ENCODE results near the gene TNFRSF17.
"Not testable (repeated sequence)": the region's sequence is repeated elsewhere in the genome, so short reads cannot be mapped to it uniquely, and the experiment has no call there.

DNA sequence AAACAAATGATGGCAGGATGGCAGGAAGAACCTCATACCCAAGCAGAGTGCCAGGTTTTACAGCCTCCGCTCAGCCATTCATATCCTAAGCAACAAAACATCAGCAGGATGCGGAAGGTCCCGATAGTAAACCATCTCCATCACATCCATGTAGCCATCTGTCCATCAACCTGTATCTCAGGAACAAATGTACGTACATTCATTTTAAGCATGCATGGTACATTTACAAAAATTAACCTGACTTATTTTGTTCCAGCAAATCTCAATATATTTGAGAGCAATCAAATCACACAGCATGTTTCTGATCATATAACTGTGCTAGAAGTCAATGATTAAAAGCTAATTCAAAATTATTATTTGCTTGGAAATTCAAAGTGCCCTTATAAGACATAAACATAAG lies 23.1 kb upstream of the TNFRSF17 start, which contains the start of gene NPIPB2:
- TF ChIP-seq, protein P1, sequence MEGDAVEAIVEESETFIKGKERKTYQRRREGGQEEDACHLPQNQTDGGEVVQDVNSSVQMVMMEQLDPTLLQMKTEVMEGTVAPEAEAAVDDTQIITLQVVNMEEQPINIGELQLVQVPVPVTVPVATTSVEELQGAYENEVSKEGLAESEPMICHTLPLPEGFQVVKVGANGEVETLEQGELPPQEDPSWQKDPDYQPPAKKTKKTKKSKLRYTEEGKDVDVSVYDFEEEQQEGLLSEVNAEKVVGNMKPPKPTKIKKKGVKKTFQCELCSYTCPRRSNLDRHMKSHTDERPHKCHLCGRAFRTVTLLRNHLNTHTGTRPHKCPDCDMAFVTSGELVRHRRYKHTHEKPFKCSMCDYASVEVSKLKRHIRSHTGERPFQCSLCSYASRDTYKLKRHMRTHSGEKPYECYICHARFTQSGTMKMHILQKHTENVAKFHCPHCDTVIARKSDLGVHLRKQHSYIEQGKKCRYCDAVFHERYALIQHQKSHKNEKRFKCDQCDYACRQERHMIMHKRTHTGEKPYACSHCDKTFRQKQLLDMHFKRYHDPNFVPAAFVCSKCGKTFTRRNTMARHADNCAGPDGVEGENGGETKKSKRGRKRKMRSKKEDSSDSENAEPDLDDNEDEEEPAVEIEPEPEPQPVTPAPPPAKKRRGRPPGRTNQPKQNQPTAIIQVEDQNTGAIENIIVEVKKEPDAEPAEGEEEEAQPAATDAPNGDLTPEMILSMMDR (conservative IDR thresholded peaks at IDR 0.05): not testable (repeated sequence)
- not testable (repeated sequence) for TF ChIP-seq EZH2 (IDR thresholded peaks at IDR 0.05; ENCODE audit: low read depth)
